HG02981 (cell line): ENCODE measurements around the gene YKT6.

Experiments
- ATAC-seq: cut with Tn5 transposase; IDR thresholded peaks from one replicate; pipeline ENCODE4 v1.9.1; 2021; ENCODE audit warnings: mild to moderate bottlenecking, moderate library complexity; ENCODE audit not compliant: unreplicated experiment

YKT6 gene

DNA sequence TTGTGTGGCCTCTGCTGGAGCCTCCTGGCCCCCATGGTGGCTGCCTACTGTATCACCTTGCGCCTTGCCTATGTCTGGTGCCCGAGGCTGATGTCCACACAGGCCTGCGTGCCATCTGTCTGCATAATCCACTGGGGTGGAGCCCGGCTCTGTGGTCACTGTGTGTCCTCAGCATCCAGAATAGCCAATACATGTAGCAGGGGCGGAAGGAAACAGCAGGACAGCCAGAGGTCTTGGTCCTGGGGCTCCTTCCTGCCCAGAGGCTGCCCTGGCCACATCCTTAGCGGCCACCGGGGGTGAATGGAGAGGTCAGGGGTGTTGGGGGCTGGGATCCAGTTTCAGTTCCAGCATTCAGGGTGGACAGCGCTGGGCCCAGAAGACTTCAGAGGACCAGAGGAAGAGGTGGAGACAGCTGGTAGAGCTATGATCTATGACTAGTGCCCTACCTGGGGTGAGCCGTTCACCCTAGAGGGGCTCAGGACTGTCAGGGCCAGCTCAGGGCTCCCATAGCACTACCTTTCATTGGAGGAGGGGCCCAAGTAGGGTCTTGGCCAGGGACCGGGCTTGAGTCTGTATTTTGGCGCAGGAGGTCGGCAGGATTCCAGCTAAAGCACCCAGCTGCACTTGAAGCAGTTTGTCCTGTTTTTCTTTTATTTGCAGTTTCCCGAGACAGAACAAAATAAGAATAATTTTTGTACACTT is 15.9 kb downstream of the YKT6 start:
- ATAC-seq: no peak

DNA sequence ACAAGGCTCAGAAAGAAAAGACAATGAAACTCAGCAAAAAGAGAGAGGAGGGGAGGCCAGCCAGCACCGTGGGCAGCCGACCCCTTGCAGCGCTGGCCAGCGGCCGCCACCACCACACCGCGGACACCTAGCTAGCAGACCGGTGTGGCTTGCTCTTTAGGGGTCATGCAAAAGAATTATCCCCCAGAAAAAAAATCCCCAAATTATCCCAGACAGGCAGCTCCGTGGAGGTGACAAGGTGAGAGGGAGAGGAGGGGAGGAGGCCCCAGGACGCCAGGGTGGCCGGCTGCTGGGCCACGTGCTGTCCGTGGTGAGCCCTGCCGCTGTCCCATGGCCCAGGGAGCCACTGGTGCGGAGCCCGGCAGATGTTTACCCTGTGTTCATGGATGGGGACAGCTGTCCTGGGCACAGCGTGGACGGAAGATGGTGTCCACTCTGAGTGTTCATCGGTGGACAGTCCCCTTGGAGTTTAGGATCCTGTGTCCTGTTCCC is 16.5 kb downstream of the YKT6 start:
- no peak for ATAC-seq

DNA sequence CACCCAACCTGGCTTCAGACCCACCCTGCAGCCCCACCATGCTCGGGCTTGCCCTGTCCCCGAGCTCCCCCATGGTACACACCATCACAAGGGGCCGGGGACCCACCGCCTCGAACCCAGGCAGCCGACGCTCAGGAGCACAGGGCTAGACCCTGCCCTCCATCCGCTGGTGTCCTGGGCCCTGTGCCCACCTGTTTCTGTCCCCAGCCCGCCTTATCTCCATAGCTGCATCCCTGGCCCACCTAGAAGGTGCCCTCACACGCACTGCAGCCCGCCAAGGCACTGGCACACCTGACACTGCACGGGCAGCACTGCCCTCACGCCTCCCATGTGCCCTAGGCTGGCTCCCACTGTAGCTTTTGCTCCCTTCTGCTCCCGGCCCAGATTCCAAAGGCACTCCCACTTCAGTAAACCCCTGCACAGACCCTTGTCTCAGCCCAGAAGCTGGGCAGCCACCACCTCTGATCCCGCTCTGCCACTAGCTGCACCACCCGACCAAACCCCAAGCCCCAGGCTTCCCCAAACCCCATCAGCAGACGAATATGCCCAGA is 17.1 kb downstream of the YKT6 start:
- ATAC-seq: no peak

DNA sequence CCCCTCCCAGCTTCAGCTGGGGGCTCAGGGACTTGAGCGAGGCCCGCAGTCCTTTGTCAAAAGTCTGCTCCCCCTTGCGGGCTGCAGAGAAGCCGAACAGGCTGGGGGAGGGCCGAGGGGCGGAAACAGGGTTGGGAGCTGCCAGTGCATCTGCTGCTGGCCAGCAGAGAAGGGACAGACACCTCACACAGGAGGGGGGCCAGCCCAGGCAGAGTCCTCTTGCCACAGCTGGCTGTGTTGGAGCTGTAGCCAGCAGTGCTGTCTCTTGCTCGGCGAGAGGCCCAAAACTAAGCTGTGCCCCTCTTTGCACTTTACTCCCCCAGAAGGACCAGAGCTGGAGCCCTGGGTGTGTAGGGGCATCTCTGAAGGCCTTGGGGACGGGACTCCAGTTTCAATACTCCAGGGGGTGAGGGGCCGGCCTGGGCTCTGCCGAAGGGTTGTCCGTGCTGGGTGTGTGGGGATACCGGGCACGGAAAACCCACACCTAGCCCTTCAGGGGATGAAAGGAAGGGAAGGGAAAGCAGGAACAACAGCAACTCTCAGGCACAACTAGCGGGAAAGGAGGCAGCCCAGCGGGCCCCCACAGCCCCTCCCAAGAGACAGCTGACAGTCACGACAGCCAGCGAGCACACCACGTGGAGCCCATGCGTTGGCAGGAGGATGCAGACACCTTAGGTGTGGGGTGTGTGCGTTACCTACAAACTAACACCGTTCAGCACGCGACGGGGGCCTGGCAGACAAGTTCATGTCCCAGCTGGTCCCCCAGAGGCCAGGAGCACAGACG is 17.8 kb downstream of the YKT6 start:
- ATAC-seq: no peak

DNA sequence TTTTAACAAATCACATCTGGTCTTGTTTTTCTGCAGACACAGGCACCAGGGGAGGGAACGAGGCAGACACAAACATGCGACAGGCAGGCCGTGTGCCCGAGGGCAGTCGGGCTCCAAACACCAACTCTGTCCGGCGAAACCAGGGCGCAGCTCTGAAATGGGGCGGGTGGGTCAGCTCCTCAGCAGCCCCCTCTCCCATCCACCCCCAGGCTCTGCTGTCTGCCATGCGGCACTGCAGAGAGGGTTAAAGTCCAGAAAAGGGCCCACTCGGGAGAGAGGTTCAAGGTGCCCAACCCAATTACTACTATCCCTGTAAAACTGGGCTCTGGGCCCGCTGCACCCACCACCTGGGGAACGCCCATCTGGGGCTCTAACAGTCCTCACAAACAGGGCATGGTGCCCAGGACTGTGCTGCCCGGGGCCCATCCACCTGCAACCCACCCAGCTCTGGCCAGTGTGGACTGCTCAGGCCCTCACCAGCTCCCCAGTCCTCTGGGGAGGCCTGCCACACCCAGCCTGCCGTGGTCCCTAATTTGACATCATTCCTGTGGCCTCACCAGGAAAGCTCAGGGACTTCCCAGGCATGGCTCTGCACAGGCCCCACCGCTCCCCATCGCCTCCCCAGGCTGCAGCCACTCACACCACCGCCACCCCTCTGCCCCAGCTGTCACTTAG is 18.7 kb downstream of the YKT6 start:
- ATAC-seq: no peak

DNA sequence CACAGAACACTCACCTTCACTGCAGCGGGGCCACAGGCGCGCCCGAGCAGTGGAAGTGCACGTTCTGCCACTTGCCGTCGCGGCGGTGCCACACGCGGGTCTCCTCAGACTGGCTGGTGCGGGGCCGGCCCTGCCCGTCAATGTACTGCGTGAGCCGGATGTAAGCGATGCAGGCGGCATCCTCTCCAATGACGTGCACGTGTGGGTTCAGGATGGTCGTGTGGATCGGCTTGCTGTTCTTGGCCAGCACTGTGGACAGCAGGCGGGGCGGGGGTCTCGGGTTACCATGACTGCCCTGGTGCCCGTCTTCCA is 19.2 kb downstream of the YKT6 start:
- ATAC-seq: no peak

DNA sequence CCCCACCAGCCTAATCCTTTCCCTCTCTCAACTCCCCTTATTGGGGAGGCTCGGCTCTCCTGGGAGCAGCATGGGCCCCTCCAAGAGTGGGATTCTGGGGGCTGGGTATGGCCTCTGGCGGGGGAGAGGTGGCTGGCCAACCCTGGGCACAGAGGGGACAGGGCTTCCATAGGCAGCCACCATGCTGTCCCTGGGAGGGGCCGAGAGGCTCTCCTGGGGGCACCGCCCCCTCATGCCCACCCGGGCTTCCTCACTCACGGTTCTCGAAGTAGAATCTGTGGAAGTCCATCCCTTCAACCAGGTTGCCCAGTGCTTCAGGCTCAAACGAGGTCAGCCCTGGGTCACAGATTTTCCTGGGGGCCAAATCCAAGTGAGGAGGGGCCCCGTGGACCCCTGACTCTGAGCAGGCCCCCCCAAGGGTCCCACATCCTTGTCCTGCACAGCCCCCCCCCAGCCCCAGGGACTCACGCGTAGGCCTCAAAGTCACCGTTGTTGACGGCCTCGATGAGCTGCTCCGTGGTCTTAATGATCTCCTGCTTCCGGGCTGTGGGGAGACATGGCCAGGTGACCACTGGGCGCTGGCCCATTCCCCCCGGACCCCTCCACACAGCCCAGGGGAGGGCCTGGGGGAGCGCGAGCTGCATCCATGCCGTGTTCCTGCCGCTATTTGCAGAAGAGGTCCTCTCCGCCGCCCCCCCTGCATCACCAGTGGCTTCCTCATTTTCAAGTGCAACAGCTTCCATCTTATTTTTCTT is 19.8 kb downstream of the YKT6 start:
- ATAC-seq: no peak

DNA sequence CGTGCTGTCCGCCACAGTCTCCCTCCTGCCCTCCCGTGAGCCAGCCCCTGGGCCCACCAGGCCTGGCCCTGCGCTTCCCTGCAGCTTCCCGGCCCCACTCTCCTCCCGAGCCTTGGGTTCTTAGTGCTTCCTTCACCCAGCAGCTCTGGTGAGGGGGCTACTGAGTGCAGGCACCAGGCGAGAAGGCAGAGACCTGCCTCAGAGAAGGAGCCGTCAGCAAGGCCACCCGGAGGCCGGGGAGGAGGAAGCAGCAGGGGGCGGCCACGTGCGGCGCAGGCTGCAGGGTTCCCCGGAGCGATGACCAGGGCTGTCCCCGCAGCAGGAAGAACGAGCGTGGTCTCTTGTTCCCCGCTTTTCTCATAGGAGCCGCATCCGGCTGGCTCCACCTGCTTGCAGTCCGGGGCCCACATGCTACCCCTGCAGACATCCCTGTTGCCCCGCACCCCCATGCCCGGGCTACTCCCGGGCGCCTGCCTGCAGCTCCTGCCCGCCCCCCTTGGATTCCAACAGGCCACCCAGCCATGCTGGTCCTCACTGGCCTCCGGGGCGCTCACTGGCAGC is 20.5 kb downstream of the YKT6 start:
- ATAC-seq: no peak

DNA sequence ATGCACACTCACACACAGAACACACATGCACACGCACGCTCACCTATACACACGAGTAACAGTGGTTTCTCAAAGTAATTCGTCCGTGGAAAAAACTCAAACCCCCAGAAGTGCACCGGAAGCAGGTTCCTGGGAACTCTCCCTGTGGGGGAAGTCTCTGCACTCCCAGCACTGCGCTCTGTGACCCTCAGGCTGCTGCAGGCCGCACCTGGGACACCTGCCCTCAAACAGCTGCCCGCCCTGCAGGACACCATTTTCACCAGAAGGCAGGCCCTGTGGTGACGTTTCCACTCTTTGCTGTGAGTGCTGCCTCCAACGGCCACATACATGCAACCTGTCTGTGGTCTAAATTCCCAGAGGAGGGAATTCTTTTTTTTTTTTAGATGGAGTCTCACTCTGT is 21.3 kb downstream of the YKT6 start:
- ATAC-seq: no peak

DNA sequence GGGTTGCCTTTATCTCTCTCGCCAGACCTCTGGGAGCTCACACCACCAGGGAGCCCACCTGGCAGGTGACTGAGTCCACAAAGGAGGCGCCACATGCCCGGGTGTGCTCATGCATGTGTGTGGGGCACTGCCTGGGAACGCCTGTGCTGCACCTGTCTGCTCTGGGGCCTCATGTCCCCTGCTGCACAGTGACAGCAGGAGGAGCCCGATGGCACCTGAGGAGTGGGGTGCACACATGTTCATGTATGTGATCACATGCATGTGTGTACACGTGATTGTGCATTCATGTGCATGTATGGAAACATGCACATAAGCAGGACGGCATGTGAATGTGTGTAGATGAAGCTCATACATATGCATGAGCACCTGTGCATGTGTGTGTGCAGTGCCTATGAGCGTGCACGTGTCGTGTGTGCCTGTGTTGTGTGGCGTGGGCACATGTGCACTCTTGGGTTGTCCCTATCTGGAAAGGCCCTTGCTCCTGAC is 22.0 kb downstream of the YKT6 start:
- no peak for ATAC-seq

DNA sequence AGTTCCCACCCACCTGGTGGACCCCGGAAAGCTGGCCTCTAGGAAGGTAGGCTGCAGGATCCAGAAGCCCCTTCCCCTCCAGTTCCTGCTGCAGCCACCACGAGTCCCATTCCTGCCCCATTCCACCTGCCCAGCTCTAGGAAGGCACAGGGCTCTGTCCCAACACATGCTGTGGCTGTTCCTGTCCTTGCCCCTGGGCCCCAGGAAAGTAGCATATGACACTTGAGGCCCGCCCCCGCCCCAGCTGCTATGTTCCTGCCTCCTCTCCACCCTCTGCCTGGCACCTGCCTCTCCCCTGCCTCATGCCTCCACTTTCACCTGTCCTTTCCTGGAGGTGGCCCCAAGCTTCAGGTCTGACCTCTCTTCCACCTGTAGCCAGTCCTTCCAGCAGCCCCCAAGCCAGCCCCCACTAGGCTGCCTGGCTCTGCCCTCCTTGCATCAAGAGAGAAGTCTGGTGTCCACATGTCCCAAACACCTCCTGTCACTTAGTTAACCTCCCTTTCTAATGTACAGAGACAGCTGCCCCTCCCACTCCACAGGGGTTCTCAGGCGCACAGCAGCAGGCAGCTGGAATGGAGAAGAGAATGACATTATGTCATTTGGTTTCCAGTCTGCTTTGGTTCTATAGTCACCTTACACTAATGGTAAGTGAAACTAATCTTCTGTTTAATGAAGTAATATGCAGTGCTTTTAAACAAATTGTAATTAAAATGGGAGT is 22.7 kb downstream of the YKT6 start:
- no peak for ATAC-seq

DNA sequence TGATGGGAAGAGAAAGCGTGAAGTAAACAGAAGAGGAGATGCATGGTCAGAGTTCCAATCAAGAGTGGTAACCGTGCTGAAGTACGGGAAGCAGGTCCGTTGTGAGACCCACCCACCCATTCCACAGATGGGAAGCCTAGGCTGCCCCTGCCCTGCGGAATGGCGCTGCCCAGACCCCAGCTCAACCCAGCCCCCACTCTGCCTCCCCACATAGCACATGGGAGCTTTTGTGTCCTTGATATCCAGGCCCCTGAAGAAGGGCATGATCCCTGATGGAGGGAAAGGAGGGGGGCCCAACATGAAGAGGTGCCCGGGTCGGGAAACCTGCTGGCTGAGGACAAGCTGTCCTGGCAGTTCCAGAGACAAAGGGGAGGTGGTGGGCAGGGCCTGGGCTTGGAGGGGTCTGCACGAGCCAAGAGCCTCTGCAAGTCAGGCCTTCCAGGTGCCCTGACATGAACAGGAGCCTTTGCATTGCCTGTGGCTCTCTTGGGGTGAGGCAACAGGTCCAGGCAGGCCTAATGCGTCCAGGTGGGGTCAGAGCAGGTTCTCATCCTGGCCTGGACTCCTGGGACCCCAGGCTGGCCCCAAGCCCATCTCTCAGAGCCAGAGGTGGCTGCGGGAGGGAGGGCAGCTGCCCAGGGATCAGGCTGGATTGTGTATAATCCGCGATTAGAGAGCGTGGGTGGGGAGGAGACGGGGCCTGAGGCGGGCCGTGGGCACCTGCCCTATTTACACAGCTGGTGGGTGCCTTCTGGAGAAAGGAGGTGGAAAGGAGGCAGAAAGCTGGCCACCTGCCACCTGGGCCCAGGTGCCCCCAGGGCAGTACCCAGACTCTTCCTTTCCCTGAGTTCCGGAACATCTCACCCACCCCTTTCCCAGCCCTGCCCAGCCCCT is 23.5 kb downstream of the YKT6 start:
- ATAC-seq: no peak

DNA sequence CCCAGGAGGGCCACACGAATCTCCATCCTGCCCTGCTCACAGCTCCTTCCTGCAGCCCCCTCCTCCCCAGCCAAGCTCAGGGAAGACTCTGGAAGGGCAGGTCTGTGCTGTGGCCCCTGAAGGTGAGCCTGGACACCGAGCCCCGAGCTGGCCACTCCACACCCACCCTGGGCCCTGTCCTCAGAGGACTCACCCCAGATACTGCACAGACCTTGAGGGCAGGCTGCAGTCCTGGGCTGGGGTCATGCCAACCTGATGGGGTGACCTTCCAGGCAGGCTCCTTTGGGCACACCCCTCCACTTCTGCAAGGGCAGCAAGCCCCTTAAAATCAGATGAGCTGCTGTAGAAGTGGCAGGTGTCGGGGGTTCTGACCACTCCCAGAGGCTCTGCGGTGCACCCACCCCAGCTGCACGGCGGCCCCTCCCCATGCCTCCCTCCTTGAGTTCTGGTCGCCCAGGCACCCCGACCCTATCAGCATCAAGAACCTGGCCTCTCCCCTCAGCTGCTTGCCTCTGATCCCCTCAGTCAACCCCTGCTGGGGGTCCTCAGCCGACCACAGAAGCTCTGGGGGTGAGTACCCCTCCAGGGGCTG is 24.3 kb downstream of the YKT6 start:
- ATAC-seq: no peak

DNA sequence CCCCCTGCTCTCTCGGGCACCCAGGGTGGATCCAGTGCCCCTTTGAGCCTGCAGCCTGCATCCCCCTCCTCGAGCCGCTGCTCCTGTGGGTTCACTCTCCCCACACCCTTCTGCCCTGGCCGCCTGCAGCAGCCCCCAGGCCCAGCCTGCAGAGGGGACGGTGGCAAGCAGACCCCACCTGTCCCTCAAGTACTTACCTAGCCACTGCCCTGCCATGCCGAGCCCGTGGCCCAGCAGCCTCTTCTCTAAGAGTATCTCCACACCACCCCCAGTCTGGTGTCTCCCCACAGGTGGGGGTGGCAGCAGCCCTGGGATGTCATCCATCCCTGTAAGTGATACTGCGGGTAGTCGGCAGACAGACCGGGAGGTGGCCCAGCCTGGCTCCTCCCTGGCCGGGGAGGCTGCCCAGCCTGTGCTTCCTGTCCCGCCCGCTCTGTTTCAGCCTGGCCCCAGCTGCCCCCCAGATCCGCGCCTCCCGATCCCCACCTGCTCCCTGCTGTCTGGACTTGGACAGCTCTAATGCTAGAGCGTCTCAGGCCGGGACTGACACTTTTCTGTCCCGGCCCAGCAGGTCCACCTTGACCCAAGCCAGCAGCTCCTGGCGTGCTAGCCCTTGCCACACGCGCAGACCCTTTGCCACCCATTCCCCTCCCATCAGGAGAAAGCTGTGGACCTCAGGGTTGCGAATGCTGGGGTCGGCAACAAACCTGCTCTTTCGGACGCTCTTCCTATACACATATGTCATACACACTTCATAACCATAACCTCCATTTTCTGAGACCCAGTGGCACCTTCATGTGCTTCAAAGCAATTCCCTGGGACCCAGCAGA is 25.0 kb downstream of the YKT6 start:
- ATAC-seq: no peak

DNA sequence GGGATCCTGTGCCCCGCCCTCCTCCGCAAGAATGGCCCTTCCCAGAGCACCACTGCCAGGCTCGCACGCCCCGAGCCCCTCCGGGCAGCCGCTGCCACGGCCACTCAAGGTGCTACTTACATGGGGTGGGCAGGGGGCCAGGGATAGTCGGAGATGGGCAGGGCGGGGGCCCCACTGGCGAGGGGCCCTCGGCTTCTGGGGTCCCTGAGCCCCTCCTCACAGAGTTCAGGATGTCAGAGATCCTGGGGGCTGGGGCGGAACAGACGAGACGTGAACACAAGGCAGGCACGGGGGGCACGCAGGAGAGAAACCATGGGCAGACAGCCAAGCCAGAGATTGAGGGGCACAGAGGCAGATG is 25.6 kb downstream of the YKT6 start:
- no peak for ATAC-seq

DNA sequence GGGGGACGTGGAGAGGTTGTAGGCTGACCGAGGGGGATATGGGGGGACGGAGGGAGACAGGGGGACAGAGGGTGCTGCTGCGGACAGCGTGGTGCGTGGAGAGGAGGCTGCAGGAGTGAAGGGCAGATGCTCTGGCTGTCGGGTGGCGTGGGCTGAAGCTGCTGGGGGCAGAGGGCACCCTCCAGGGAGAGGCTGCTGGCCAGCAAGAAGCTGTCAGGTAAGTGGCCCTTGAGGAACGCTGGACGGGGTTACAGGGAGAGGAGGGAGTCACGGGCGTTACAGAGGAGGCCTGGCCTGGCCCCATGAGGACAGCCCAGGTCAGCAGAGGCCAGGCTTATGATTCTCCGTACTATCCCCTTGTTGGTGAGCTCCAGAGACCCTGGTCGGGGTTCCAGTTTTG is 27.1 kb downstream of the YKT6 start:
- no peak for ATAC-seq

DNA sequence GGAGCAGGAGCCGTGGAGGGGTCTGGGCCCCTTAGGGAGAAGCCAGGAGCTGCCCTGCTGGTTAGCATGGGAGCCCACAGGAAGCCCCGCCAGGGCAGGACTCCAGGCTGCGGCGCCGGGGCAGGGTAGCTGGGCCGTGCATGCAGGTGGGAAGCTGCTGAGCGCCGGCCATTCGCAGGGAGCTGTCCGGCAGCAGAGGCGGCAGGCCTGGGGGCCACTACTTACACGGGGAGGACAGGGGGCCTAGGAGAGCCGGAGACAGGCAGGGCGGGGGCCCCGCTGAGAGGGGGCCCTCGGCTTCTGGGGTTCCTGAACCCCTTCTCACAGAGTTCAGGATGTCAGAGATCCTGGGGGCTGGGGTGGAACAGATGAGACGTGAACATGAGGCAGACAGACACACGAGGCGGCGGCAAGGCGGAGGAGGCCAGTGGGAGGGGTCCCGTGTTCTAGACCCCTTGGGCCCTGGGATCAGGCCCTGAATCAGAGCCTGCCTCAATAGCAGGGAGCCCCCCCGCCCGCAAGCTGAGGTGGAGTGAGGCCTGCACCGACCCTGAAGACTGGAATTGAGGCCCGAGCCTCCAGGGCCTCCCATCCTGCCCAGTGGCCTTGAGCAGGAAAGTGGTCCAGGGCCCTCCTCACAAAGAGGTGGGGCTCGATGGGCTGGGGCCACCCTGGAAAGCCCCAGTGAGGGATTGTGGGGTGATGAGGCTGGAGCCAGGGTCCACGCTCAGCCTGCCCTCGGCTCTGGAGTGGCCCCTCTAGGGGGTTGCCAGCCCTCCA is 28.0 kb downstream of the YKT6 start:
- no peak for ATAC-seq
